ENCODE measurements around the gene JAZF1.

Gene JAZF1

GRCh38 chr7:28102797-28103196 lies 77.8 kb downstream of the JAZF1 start:
- no peak for DNase-seq

GRCh38 chr7:28096713-28097112 lies 83.9 kb downstream of the JAZF1 start:
- DNase-seq: peak; percentile 23 to 63

DNA sequence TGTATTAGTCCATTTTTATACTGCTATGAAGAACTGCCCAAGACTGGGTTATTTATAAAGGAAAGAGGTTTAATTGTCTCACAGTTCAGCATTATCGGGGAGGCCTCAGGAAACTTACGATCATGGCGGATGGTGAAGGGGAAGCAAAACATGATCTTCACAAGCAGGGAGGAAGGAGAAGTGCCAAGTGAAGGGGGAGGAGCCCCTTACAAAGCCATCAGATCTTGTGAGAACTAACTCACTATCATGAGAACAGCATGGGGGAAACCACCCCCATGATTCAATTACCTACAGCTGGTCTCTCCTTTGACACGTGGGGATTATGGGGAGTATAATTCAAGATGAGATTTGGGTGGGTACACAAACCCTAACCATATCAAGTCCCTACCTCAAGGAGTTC lies 85.4 kb downstream of the JAZF1 start:
- DNase-seq: no peak

GRCh38 chr7:28093623-28094232 lies 86.9 kb downstream of the JAZF1 start:
- peak; percentile 38 to 55 for DNase-seq

DNA sequence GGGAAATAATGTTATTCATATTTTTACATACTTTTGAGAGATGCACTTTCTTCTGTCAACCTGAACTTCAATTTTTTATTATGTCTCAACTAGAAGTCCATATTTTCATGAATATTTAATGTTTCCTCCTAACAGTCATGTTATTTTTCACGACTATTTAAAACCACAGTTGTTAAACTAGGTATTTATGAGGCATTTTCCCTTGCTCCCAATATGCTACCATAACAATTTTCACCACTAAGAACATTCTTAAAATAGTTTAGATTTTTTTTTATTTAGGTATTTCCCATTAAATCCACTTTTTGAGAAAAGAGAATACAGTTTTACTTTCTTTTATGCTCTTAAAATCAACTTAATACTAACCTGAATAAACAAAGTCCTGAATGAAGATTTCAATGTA lies 89.4 kb downstream of the JAZF1 start:
- no peak for DNase-seq

GRCh38 chr7:28088901-28089714 lies 91.5 kb downstream of the JAZF1 start:
- no peak for DNase-seq

GRCh38 chr7:28088032-28088431 lies 92.6 kb downstream of the JAZF1 start:
- DNase-seq: no peak

- DNase-seq: no peak
These were observed 94.4 kb downstream of the JAZF1 start for GRCh38 chr7:28086198-28086597.

GRCh38 chr7:28083998-28084985 lies 96.3 kb downstream of the JAZF1 start:
- no peak for DNase-seq

DNA sequence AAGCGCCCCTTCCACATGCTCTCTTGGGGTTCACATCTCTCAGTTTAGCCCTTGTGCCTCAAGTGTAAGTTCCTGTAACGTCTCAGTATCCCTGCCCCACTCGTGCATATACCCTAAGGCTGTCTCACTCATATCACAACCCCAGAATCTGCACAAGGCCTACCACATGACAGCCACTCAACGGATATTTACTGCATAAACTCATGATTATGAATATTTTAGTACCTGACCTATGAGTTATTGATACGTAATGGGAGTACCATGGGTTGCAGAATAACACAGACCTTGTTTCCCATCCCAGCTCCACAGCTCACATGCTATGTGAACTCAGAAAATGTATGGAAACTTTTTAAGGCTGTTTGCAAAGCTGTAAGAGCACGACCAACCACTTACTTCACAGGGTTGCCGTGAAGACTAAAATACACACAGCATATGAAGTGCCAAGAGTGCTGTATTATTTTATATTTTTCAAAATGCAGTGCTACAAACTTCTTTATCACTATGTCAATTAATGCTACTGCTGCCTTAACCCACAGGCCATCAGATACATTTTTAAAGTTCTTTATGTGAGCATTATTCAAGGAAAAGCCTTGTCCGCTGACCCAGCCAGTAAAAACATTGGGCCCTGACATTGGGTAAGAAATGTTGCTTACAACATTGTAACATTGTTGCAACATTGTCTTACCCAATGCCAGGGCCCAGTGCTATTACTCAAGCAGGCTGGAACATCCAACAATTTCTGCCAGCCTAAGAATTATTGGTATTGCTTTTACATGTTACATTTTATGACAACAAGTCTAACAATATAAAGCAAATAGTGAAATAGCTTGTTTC lies 97.2 kb downstream of the JAZF1 start:
- DNase-seq: no peak

DNA sequence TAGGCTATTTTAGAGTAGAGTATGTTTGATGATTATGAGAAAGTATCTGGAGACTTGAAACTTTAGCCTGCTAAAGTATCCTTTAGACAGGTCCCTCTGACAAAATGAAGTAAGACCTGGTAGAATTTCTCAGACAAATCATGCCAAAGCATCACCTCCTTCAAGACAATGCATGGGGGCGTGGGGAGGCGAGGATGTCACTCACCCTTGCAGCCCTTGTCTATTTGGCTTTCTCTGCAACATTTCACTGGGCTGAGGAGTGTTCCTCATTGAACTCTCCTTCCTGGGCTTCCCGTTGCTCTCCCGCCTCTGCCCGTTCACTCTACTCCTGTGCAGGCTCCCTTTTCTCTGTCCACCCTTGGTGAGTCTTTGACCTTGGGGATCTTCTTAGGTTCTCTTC lies 98.5 kb downstream of the JAZF1 start:
- no peak for DNase-seq

DNA sequence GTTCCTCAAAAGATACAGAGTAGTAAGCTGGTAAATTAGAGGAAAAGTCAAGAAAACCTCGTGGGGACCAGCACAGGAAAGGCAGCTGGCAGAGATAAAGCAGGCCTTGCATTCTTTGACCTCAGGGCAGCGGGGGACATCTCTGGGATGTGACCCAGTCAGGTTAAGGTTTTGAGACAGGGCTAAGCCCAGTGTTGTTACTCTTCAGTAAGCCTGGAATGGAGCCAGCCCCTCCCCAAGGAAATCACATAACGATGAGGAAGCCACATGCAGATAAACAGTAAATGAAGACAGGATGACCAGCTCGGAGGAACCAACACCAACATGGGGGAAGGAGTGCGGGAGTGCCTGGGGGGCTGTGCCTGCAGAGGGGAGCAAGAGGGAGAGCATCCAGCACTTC lies 99.6 kb downstream of the JAZF1 start:
- no peak for DNase-seq

- DNase-seq: peak; percentile 14 to 66
These were observed 102.3 kb downstream of the JAZF1 start for GRCh38 chr7:28078036-28078901.

- no peak for DNase-seq
These were observed 103.0 kb downstream of the JAZF1 start for GRCh38 chr7:28077616-28078015.

DNA sequence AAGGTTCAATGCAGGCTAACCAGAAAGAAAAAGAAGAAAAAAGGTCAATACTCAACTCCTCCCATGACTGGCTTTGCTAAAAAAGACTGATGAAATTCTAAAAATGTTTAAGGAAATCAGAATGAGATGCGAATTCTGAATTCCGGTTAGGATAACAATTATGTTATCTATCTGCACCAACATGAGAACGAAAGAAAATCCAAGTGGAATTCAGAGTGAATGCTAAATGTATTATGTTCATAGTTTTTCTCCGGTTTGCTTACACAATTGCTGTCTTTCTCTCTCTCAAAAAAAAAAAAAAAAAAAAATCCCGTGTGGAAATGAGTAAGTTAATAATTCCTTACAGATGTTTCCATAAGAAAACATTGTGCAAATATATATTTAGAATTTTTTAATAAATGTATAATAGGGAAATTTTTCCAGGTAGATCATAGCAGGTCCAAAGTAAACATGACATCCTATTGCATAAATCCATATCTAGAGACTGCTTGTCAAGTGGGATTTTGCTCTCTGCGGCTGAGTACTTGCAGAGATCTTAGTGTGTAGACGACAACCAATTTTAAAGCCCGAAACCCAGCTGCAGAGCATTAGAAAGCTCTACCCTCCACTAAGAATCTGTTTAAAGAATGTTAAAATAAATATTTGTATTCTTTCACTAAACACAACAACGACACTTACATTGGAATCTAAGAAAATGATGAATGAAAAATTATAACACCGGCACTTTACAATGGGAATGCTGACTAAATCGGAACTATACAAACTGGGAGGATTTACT lies 104.0 kb downstream of the JAZF1 start:
- no peak for DNase-seq

DNA sequence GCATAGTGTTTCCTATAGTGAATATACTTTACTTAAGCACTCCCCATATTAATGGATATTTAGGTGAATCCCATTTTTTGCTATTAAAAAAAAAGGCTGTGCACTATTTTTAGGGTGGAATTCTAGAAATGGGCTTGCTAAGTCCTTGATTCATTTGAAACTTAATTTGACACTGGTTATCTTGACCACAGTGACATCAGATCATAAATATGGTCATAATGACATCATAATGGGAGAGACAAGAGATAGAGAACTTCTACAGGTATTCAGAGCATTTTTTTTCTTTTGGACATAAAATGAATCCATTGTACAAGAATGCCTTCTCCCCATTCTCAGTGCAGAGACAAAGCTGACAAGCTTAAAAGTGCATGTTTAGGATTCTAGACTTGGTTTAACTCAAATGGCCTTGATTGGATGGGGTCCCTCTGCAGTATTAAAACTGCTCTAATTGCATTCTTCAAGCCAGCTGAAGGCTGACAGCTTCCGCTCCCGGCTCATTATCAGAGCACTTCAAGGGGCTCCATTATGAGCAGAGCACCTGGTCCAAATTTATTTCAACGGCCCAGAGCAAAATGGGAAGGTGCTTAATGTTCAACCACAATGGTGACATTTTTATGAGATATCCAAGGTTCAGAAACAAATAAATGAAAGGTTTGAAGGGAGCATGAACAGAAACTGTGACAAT lies 104.8 kb downstream of the JAZF1 start:
- no peak for DNase-seq

- DNase-seq: no peak
These were observed 107.6 kb downstream of the JAZF1 start for GRCh38 chr7:28072876-28073514.

- no peak for DNase-seq
These were observed 109.0 kb downstream of the JAZF1 start for GRCh38 chr7:28071570-28071969.

DNA sequence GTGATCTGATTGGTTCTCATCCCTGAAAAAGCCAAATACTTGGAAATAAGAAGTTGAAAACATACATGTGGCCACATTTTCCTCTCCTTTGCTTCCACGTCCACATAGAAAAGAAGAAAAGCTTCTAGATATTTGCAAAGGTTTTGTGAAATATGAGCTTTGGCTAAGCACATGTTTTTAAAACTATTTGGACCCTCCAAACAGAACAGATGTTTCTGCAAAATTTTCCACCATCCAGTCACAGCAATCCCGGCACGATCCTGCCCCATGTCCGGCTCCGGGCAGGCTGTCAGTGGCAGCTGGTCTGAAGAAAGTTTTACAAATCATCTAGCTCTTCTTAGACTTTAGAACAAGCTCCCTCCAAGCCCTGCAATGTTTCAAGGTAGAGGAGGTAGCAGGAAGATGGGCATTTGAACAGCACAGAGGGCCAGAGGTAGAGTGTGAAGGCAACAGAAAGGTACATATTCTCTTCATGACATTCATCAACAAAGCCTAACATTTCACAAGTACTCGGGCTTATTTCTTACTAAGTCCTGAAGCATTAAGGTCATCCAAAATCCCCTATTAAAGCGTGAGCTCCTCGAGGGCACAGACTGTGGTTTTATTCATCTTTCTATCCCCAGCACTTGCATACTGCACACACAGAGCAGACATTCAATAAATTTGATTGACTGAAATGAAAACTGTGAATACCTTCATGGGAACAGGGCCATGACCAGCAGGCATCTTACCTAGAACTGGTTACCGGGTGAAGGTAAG lies 110.1 kb downstream of the JAZF1 start:
- DNase-seq: no peak

Measured in NCI-H446 (cell line).